ENCODE results near the gene NAA80. TPM values are rescaled to one million over a fixed set of nuclear protein-coding genes. Genes with fewer than 3 reads are reported as not detected.
A peak's percentile ranks its signal among the peaks of the same experiment; 100 is the strongest.

The NAA80 gene
- polyA plus RNA-seq, 10 donors, result 4.8 to 7.2 (median 6.3) TPM

DNA sequence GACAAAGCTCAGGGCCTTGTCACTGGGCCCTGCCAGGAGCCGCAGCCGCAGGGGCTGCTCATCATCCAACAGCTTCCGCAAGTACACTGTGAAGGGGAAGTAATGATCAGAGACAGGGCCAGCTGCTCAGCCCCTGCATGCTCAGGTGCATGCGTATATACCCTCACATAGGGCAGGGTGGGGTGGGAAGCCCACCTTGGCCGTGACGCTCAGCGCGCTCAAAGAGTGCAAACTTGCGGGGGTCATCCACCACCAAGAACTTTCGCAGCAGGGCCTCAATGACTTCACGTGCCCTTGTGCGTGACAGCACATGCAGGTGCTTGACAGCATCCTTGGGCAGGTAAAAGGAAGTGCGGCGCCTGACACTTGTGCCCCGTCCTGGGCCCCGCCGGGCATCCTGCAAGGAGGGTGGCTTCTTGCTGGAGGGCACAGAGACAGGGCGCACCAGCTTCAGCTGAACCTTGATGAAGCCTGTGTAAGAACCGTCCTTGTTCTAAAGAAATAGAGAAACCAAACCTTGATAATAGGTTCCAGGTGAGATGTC is 32.2 kb upstream of the NAA80 start:
- no peak for DNase-seq

DNA sequence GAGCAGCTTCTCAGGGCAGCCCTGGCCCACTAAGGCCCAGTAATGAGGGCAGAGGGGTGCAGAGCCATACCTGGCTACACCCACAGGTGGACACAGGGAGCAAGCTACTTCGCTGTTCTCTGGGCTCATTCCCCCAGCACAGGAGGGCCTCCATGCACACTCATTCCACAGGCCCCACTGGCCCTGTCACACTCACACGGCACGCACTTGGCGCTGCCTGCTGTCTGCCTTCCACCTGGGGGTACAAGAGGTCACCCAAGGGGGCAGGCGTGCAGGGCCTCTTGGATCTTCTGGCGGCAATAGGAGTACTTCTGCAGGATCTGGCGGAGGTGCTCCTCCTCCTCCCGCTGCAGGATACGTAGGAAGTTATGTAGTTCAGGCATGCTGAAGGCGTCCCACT is 31.1 kb upstream of the NAA80 start:
- DNase-seq, result no peak

DNA sequence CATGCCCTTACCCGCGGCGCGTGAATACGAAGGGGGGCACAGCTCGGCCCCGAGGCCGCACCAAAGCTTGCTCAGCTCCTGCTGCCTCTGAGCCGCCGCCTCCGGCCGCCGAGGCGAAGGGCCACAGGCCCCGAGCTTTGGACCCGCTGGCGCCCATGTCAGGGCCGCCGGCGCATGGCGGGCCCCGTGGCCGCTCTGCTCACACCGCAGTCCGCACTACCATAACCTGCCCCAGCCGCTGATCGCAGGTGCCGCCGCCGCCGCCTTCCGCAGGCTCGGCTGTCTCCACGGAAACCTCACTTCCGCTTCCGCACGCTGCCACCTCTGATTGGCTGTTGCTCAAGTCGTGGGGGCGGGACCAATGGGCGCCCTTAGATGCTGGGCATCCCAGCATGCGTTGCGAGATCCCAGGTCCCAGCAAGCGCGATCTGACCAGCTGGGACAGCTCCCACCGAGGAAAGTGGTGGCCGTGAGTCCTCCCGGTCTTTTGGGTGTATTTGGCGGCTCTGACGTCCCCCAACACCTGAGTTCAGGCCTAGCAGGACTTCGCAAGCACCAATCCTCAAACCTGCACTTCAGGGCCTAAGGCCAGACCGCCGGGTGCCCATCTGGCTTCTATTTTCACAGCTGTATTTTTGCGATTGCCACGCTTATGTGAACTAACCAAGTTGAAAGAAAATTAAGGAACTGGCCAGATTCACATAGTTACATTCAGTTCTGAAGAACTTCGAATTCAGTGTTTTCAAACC is 28.9 kb upstream of the NAA80 start, which contains the start of gene TUSC2:
TUSC2 (minus strand) TSS at position 281 of the 749 bp plus-strand sequence; CDS start at position 157, 124 bp downstream.
- peak; percentile 96 to 98 (median 97) for DNase-seq

DNA sequence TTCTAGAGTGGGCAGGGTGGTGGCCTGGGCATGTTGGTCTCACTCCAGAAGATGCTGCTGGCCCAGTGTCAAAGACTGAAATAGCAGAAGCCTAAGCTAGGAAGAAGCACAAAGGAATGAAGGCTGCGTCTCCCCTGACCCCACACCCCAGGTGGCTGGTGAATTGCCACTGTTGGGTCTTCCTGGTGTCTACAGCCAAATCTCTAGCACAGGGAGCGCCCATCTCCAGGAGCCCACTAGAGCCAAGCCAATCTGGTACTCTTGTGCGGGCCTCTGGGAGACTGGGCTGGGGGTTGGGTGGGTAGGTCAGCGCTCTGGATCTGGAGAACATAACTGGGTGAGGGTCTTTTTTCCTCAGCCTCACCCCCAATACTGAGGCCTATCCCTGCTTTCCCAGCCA is 27.9 kb upstream of the NAA80 start:
- DNase-seq, result no peak

DNA sequence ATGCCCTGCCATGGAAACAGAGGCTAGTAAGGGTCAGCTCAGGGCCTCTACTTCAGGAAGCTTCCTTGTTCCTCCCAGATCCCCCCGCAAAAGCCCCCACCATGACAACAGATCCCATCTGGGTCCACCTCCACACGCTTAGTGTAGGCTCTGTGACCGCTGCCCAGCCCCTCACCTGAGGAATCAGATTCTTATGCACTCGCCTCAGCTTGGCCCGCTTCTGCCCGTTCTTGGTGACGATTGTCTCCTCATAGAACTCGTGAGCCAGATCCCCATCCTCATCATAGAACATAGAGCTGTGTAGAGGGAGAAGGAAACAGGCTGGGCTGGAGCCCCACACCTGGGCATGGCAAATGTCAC is 27.0 kb upstream of the NAA80 start:
- no peak for DNase-seq

DNA sequence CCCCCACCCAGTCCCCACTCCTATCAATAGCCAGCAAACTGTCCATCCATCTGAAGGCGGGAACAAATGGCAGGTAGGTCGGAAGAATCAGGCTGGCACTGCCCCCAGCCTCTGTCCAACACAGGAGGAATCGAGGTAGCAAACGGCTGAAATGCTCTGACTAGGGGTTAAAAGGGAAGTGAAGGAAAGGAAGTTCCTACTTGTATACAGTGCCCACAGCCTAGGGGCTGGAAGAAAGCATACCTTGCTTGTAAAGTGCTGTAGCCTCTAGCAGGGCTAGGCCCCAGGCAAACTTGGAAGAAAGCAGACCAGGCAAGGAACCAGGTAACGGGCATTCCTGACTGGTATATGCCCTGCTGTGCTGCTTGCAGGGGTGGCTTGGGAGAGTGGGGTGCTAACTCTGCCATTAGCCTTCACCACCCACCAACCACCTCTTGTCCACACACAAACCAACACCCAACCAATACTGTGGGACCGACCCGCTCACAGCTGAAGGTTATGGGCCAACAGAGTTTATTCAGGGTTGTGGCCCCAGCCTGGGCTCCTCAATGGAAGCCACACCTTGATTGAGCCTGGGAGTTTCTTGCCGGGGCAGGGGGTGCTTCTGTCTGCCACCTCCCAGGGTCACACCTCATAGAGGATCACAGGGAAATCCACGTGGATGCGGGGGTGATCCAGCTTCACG is 26.4 kb upstream of the NAA80 start:
- DNase-seq, result no peak

DNA sequence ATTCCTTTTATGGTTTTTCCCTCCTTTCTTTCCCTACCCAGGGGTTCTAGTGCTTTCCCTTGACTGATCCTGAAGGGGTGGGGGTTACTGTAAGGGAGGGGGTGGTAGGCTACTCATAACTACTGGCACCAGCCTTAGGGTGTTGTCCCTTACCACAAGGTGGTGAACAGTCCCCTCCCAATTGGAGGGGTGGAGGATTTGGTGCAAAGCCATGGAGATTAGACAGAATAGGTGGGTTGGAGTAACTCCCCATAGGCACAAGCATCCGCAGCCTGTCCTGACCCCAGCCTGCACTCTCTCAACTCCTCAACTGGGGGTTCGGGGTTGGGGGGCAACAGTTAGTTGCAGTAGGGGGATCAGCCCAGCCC is 25.9 kb upstream of the NAA80 start:
- no peak for DNase-seq

DNA sequence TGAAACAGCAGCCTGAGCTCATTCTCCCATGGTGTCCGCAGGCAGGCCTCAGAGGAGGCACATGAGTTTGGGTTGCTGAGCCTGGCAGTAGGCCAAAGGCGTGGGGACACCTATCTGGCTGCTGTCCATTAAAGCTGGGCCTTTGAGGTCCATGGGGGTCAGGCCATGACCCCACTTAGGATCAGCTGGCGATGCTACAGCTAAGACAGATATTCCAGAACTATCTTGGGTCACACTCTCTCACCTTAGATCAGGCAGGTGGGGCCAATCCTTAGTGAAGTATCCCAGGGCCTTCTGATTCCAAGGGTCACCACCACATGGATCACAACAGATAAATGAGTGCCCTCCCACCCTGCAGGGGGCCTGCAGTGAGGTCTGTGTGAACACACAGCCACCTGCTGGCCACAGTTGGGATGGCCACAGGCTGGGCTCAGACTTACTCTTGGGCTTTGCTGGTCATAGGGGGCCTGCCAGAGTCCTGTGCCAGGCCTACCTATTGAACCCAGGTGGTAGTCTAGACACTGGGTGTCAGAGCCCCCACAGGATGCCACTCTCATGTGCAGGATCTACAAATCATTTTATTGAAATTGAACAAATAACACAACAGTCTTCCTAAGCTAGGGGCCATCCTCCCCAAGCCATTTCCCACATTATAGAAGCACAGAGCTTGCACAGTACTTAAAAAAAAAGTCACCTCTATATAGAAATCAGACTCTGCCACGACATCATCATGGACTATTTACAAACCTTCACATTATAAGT is 25.3 kb upstream of the NAA80 start:
- DNase-seq, result peak in 2 of 3 donors; percentile 66 to 81

DNA sequence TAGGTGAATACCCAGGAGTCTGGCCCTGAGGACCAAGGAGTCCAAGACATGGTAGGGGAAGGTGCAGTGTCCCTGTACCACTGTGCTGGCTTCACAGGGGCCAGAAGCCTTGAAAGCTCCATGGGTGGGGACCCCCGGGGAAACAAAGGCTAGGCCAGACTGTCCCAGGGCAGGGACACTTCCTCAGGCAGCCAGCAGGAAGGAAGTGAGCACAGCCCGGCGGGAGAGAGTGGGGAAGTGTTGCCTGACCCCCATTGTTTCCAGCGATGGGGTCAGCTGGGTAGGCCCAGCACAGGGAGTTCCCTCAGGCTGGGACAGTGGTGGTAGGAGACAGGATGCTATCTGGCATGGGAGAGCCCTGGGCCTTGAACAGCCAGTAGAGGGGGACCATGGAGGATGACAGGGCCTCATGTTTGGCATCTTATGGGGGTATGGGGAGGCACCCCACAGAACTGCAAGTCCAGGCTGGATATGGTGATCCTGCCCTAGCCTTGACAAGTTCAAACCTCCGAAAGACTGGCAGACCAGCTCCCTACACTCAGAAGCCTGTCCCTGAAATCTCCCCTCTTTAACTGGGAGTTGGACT is 24.5 kb upstream of the NAA80 start:
- peak in 1 of 3 donors; percentile 55 for DNase-seq

DNA sequence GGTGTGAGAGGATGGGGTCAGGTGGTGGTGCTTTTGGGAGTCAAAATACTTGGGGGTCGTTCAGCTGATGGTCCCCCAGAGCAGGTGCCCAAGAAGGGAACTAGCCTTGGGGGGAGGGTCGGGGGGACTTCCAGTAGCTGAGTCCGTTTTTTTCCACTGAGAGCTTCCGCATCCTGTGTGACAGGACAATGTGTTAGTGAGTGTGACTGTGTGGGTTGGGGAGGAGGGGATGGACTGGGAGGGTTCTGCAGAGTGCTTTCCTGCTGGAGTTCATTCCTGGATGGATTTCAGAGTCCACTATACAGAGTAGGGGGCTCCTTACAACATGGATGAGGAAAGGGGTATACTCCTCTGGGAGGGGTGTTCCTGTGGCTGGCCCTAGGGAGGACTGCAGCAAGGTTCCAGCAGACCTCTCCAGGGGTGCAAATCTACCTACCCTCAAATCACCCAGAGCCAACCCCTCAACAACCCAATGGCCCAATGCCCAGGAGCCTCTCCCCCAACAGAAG is 23.9 kb upstream of the NAA80 start:
- DNase-seq, result peak in 1 of 3 donors; percentile 64

DNA sequence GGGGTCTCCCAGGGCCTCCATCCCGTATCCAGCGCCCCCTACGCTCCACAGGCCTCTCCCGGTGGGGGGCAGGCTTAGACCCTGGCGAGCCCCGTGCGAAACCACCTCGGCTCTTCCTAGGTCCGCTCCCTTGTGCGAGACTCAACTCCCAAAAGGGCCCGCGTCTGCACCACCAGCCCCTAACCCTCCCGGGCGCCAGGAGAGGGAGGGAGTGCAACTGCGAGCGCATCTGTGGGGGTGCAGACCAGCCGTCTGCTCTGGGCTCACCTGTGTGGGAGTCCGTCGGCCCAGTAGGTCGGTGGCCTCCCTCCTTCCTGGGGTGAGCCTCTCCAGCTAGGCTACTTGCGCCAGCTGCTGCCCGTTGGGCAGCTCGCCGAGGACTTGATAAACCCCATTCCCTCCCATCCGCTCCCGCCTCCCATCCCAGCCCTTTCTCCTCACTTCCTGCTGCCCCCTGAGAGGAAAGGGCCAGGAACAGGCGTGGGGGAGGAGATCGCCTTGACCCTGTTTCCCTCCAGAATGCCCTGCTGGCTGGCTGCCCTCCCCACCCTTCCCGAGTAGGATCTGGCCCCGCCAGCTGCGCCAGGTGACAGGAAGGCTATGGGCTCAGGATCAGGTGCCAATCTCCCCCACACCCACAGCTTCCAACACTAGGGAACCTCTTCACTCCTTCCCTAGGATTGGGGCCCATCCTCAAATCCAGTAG is 23.3 kb upstream of the NAA80 start, which contains the start of gene HYAL2:
HYAL2 (minus strand) TSS at position 360 of the 706 bp plus-strand sequence. CDS start 2,256 bp downstream, outside the sequence.
- peak in 1 of 3 donors; percentile 59 for DNase-seq

DNA sequence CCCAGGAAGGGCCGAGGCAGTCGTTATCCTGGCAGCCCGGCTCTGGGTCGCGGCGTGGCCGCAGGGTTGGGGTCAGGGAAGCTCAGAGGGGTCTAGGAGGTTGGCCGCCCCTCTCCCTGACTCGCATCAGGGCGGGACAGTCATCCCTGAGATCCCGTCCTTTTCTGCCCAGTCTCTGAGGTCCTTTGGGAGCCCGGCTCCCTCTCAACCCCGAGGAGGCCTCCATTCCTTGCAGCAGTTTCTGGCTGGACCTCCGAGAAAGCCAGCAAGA is 22.8 kb upstream of the NAA80 start:
- no peak for DNase-seq

DNA sequence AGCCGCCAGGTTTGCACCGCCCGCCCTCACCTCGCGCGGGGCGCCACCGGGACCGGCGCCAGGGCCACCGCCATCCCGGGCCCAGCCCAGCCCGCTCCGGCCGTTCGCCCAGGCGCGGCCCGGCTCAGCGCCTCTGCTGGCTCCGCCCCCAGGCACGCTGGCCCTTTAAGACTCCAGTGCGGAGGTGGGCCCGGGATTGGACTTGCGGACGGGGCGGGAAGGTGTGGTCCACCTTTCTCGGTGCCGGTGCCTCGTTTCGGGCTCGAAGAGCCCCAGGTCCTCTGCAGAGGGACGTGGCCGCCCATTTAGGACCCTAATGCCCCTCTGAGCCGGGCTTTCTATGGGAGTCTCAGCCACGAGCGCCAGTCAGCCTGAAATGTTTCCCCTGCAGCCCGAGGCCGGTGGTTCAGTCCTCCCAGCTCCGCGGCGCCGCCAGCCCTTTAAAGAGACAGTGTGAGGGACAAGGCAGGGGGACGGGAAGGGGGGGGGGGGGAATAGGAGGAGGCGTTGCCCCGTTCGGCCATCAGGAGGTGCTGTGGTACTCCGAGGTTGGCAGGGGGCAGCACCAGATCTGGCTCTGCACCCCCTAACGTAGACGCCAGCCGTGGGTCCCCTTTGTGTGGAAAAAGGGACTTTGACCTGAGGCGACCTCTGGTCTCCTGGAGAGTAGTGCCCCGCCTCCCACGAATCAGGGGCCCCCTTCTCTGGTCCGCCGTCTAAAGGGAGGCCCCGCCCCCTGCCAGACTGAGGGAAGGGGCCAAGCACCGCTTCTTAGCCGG is 22.3 kb upstream of the NAA80 start:
- peak; percentile 90 to 97 (median 91) for DNase-seq

DNA sequence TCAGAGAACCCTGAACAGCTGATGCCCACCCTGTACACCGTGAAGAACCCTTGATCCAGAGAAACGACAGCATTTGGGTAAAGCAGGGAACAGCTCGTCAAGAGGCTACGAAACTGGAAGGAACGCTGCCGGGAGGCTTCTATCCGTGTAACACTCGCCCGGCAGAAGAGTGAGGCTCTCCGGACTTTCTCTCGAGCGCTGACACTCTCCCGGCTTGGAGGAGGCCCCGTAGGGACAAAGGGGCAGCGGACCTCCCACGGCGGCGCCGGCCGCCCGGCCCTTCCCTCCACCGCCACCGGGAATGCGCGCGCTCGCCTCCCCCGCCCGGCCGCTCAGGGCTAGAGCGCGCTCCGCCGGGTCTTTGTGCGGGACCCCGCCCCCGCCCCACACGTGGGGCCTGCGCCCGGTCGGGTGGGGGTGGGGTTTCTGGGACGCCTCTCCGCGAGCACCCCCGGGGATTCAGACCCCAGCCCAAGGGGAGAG is 21.7 kb upstream of the NAA80 start:
- DNase-seq, result peak; percentile 77 to 95 (median 89)

DNA sequence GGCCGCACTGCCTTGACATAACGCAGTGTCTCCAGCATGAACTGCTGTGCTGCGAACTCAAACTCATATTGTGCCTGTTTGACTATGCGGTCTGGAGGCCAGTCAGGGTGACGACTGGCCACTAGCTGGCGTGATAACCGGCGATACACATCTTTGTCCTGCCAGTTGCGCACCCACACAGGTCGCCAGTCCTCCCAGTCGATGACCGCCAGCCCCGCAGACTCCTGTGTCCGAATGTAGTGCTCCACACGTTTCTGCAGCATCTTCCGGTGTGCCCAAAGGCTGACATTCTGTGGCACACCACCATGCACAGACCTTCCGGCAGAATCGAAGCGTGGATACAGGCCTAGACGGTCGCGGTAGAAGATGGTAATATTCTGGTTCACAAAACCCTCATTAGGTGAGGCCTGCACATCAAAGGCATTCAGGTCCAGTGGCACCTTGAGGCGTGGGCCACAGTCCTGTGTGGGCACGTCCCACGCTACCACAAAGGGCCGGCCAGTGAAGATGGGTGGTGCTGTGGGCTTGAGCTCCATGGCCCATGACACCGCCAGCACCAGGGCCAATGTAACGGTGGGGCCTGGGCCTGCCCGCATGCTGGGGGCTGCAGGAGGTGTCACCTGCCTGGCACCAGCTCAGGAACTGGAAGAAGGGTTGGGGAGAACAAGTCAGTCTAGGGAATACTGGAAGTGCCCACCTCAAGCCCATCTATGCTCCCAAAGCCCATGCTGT is 20.9 kb upstream of the NAA80 start:
- no peak for DNase-seq

DNA sequence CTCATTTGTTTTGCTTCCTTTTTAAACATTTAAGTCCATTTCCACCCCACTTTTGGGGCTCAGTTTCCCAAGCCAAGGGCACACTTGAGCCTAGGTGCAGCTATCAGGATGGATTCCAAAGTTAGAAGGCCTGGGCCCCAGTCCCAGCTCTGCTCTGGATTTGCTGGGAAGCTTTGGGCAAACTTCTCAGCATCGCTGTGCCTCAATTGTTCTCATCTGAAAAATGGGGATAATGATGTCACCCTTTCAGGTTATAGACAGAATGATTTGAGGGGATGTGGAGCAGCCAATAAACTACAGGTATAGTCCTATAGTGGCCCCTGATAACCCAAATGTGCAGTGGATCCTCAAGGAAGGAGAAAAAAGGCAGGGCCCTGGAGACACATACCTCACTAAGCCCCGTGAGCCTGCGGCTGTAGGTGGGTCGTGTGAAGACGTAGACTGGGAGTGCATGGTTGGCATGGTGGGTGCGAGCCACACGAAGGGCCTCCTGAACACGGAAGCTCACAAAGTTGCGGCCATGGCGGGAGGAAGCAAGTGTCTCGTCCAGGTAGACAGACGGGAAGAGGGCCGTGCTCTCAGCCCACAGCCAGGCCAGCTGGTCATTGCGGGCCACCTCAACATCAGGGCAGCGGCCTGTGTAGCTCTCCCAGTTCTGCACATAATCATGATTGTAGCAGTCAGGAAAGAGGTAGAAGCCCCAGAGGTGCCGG is 20.1 kb upstream of the NAA80 start:
- DNase-seq, result no peak

DNA sequence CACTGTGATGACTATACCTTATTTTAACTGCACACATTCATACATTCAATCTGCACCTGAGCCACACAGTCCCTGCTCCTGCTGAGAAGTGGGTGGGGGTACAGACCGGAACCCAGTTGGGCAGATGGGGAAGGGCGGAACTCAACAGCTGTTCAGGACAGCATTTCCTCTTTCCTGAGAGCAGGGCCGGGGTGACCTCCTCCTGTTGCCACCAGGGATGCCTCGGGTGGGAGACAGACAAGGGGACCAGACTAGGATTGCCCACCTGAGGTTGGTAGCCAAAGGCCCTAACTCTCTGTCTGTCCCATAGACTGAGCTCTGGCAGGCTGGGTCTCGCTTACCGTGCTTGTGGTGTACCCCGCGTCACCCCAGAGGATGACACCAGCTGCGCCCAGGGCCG is 19.4 kb upstream of the NAA80 start:
- no peak for DNase-seq

DNA sequence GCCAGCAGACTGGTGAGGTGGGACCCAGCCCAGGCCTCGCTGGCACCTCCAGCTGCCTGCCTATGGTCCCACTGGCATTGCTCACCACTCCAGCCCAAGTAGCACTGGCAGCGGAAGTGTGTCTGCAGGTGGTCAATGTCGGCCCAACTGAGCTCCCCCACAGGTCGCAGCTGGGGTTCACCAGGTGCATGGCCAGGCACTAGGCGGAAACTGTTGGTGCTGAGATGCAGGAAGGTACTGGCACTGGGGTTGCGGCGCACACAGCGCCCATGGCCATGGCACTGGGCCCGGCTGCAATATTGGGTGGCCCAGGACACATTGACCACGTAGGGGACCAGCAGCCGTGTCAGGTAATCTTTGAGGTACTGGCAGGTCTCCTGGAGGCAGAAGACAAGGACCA is 19.0 kb upstream of the NAA80 start:
- DNase-seq, result no peak

DNA sequence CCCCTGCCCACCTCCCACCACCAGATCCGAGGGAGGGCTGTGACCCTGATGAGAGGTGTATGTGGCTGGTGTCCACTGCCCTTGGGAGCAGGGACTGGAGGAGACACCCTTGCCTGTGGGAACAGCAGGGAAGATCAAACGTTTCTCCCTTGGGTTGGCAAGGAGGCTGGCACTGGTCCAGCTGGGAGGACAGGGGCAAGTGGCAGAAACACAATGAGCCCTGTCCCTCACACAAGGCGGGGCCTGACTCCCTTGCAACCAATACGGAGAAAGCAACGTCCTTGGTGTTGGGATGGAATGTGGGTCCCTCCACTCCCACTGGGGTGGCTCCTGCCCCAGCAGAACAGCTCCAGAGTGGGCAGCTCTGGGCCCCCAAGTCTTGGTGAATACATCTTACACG is 18.1 kb upstream of the NAA80 start:
- DNase-seq, result no peak

All from muscle of back (tissue), 11 donors.